Measurements from ENCODE around the gene TBC1D9.

Gene TBC1D9

DNA sequence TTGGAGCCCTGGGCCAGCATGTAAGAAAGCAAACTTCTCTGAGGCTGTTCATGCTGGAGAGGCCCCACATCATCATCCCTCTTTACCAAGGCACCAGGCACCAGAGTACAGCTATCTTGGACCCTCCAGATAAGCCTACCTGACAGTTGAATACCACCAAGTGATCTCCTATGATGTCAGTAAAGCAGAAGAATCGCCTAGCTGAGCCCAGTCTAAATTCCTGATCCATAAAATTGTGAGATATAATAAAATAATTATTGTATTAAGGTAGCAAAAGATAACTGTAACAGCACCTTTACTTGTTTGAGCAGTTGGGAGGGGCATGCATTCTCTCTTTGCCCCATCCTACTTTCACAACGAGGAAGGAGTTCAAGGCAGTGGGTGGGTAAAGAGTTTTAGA is 184.6 kb downstream of the TBC1D9 start:
- Histone ChIP-seq H3K4me2 (ENCODE audit: low read length) (no peak overlapping the region), H3K36me3 (ENCODE audit: control insufficient read depth, low read length) (no peaks in the 10 kb centered on the region), H3F3A (ENCODE audit: control insufficient read depth, insufficient read depth) (no peaks in the 10 kb centered on the region), H3K79me2 (ENCODE audit: control insufficient read depth, low read length) (no peaks in the 10 kb centered on the region), H3K9me2 (replicated peaks; ENCODE audit: control insufficient read depth, low read length) (no peaks in the 10 kb centered on the region), H3K4me3 (ENCODE audit: low read length) (no peak overlapping the region), H4K20me1 (ENCODE audit: control insufficient read depth, insufficient read depth, low read depth, low read length) (no peaks in the 10 kb centered on the region), H3K9me3 (ENCODE audit: control insufficient read depth, insufficient read depth, low read length) (no peaks in the 10 kb centered on the region), H3K27me3 (ENCODE audit: control insufficient read depth, low read length) (peaks cover 49% of the 10 kb centered on the region), H3K4me1 (ENCODE audit: control insufficient read depth, low read length) (no peaks in the 10 kb centered on the region), H3K27ac (ENCODE audit: low read depth, low read length) (no peak overlapping the region)
- no peak for TF ChIP-seq EZH2phosphoT487 (IDR thresholded peaks at IDR 0.05; ENCODE audit: borderline replicate concordance, low read length)
- no peak for TF ChIP-seq CTCF (IDR thresholded peaks at IDR 0.05; ENCODE audit: low read depth, low read length, poor library complexity, severe bottlenecking)

Measured in DOHH2 (cell line).